ENCODE data around the gene FHIT.

FHIT gene

DNA sequence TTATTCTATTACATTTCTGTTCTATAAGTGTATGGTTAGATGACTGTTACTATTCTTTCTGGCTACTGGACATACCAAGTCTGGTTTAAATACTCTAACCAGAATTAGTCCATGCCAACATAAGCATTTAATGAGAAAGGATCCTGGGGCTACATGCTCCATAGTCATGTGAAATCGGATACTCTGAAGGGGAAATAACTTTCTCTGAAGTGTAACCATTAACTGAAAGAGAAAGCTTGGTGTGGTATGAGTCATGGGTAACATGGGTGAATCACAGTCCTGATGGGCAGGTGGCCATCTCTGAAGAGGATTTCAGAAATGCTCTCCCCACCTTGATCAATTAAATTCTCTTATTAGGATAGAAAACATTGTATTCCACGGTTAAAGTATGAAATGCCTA, 69.4 kb downstream of the FHIT start:
- DNase-seq, result no peak
- no peak overlapping the region for H3K4me3 ChIP-seq (ENCODE audit: insufficient read depth, low read depth, low read length, poor library complexity, severe bottlenecking)

DNA sequence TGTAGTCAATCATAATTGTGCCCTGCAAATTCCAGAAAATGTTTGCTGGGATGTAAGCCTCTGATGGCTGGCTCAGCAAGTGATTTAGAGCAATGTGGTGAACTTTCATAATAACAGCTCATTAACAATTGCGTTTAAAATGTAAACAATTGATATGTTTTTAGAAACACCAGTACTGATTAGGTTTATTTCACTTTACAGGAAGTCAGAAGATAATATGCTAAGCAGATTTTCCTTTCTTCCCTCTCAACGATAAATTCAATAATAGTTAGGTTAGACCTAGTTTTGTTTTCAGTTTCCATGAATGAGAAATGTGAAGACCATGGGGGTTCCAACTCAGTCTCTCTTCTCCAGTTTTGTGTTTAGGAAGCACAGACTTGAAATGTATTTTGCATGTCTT, 71.0 kb downstream of the FHIT start:
- no peak for DNase-seq
- H3K27me3 ChIP-seq (replicated peaks; ENCODE audit: control insufficient read depth, insufficient read depth, low read length, poor library complexity, severe bottlenecking), result no peaks in the 10 kb centered on the region
- no peak overlapping the region for H3K4me3 ChIP-seq (ENCODE audit: insufficient read depth, low read depth, low read length, poor library complexity, severe bottlenecking)
- H3K4me1 ChIP-seq (ENCODE audit: control insufficient read depth, insufficient read depth, low read length, poor library complexity, severe bottlenecking), result no peaks in the 10 kb centered on the region
- no peak overlapping the region for H3K27ac ChIP-seq (ENCODE audit: insufficient read depth, low read length, poor library complexity, severe bottlenecking)
- no peaks in the 10 kb centered on the region for H3K36me3 ChIP-seq (ENCODE audit: control insufficient read depth, insufficient read depth, low read length)
- no peaks in the 10 kb centered on the region for H3K9me3 ChIP-seq (ENCODE audit: control insufficient read depth, low read length)

More for the DNA sequence above, 69.4 kb downstream of the FHIT start:
- Histone ChIP-seq H3K27ac (ENCODE audit: insufficient read depth, low read length, poor library complexity, severe bottlenecking) (no peak overlapping the region), H3K4me1 (ENCODE audit: control insufficient read depth, insufficient read depth, low read length, poor library complexity, severe bottlenecking) (no peaks in the 10 kb centered on the region), H3K9me3 (ENCODE audit: control insufficient read depth, low read length) (no peaks in the 10 kb centered on the region), H3K27me3 (replicated peaks; ENCODE audit: control insufficient read depth, insufficient read depth, low read length, poor library complexity, severe bottlenecking) (no peaks in the 10 kb centered on the region), H3K36me3 (ENCODE audit: control insufficient read depth, insufficient read depth, low read length) (no peaks in the 10 kb centered on the region)

DNA sequence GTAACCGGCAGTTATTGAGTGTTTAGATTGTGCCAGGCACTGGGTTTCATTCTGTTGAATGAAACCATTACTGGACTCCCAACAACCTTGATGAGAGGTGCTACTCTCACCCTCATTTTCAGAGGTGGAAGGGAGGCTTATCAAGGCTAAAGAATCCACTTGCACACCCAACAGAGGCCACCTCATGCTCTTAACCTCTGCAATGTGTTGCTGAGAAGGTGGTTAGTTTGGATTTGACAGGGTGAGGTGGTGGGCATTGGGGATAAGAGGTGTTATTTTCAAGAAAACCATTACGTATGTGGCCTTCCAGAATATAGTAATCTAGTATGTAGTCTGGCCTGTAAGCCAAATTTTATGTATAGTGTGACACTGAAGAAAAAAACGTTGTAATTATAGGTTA, 73.1 kb downstream of the FHIT start:
- H3K4me3 ChIP-seq (ENCODE audit: insufficient read depth, low read depth, low read length, poor library complexity, severe bottlenecking), result no peak overlapping the region
- H3K27me3 ChIP-seq (replicated peaks; ENCODE audit: control insufficient read depth, insufficient read depth, low read length, poor library complexity, severe bottlenecking), result no peaks in the 10 kb centered on the region
- no peak overlapping the region for H3K27ac ChIP-seq (ENCODE audit: insufficient read depth, low read length, poor library complexity, severe bottlenecking)
- no peaks in the 10 kb centered on the region for H3K36me3 ChIP-seq (ENCODE audit: control insufficient read depth, insufficient read depth, low read length)
- H3K9me3 ChIP-seq (ENCODE audit: control insufficient read depth, low read length), result no peaks in the 10 kb centered on the region
- H3K4me1 ChIP-seq (ENCODE audit: control insufficient read depth, insufficient read depth, low read length, poor library complexity, severe bottlenecking), result no peaks in the 10 kb centered on the region
- DNase-seq, result no peak

DNA sequence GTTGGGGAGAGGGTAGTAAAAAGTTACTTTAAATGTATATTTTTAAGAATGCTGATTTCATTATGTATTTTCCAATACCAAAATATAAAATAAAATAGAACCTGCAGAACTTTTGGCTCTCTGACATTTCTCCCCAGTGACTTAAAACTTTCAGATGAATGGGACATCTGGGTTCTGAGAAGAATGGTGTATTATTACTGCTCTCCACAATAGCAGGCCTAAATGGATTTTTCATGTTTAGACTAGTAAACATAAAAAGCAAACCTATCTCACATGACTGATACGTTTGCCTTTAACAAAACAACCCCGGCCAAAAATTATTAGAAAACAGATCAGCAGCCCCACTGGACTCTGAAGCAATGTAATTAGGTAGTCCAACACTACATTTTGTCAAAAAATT, 73.8 kb downstream of the FHIT start:
- no peak for DNase-seq
- Histone ChIP-seq H3K4me1 (ENCODE audit: control insufficient read depth, insufficient read depth, low read length, poor library complexity, severe bottlenecking) (no peaks in the 10 kb centered on the region), H3K36me3 (ENCODE audit: control insufficient read depth, insufficient read depth, low read length) (no peaks in the 10 kb centered on the region), H3K27ac (ENCODE audit: insufficient read depth, low read length, poor library complexity, severe bottlenecking) (no peak overlapping the region), H3K27me3 (replicated peaks; ENCODE audit: control insufficient read depth, insufficient read depth, low read length, poor library complexity, severe bottlenecking) (no peaks in the 10 kb centered on the region), H3K9me3 (ENCODE audit: control insufficient read depth, low read length) (no peaks in the 10 kb centered on the region), H3K4me3 (ENCODE audit: insufficient read depth, low read depth, low read length, poor library complexity, severe bottlenecking) (no peak overlapping the region)

DNA sequence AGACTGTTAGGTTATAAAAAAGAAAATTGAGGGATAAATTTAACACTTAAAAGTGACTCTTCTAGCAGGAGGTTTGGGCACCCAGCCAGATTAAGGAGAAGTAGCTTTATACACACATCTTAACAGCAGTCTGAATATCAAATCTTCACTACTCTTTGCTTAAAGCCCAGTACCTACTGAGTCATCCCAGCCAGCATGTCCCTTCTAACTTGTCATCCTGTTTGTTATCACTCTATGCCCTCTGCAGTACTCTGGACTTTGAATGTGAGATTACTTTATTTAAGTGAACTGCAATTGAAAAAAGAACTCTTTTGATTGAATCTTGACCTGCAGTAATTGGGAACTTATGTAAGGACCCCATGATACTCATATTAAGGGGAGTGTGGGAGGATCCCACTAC, 77.6 kb downstream of the FHIT start:
- no peak for DNase-seq
- Histone ChIP-seq H3K4me1 (ENCODE audit: control insufficient read depth, insufficient read depth, low read length, poor library complexity, severe bottlenecking) (no peaks in the 10 kb centered on the region), H3K4me3 (ENCODE audit: insufficient read depth, low read depth, low read length, poor library complexity, severe bottlenecking) (no peak overlapping the region), H3K9me3 (ENCODE audit: control insufficient read depth, low read length) (no peaks in the 10 kb centered on the region), H3K27ac (ENCODE audit: insufficient read depth, low read length, poor library complexity, severe bottlenecking) (no peak overlapping the region), H3K36me3 (ENCODE audit: control insufficient read depth, insufficient read depth, low read length) (no peaks in the 10 kb centered on the region), H3K27me3 (replicated peaks; ENCODE audit: control insufficient read depth, insufficient read depth, low read length, poor library complexity, severe bottlenecking) (no peaks in the 10 kb centered on the region)

DNA sequence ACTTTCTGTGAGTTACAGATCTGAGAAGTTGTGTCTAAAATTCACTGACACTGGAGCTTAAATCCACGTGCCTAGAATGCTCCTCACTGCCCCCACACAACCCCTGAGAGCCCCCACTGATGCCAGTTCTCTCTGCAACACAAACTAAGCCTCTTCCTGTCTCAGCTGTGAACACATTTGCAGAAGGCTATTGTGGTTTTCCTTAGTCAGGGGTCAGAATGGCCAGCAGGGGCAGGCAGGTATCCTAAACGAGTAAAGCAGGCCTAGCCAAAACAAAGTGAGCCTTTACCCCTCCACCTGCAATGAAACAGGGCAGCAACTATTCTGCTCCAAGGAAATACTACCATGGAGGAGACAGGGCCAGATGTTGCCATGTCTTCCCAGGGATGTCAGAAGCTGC, 78.6 kb downstream of the FHIT start:
- Histone ChIP-seq H3K36me3 (ENCODE audit: control insufficient read depth, insufficient read depth, low read length) (no peaks in the 10 kb centered on the region), H3K4me1 (ENCODE audit: control insufficient read depth, insufficient read depth, low read length, poor library complexity, severe bottlenecking) (no peaks in the 10 kb centered on the region), H3K27ac (ENCODE audit: insufficient read depth, low read length, poor library complexity, severe bottlenecking) (no peak overlapping the region), H3K27me3 (replicated peaks; ENCODE audit: control insufficient read depth, insufficient read depth, low read length, poor library complexity, severe bottlenecking) (no peaks in the 10 kb centered on the region), H3K4me3 (ENCODE audit: insufficient read depth, low read depth, low read length, poor library complexity, severe bottlenecking) (no peak overlapping the region), H3K9me3 (ENCODE audit: control insufficient read depth, low read length) (no peaks in the 10 kb centered on the region)
- no peak for DNase-seq

DNA sequence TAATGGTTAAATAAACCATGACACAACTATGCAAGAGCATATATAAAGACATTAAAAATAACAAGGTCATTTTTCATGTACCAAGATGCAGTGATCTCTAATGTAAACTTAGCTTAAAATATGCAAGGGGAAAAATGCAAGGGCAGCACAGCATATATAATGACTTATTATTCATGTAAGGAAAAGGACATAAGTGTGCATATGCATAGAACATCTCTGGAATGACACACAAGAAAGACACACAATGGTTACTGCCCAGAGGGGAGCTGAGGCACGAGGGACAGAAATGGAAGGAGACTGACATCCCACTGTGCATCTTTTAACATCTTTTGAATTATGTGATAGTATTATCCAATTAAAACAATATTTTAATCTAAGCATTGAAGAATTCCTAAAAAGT, 79.0 kb downstream of the FHIT start:
- Histone ChIP-seq H3K4me3 (ENCODE audit: insufficient read depth, low read depth, low read length, poor library complexity, severe bottlenecking) (no peak overlapping the region), H3K36me3 (ENCODE audit: control insufficient read depth, insufficient read depth, low read length) (no peaks in the 10 kb centered on the region), H3K27me3 (replicated peaks; ENCODE audit: control insufficient read depth, insufficient read depth, low read length, poor library complexity, severe bottlenecking) (no peaks in the 10 kb centered on the region), H3K4me1 (ENCODE audit: control insufficient read depth, insufficient read depth, low read length, poor library complexity, severe bottlenecking) (no peaks in the 10 kb centered on the region), H3K27ac (ENCODE audit: insufficient read depth, low read length, poor library complexity, severe bottlenecking) (no peak overlapping the region), H3K9me3 (ENCODE audit: control insufficient read depth, low read length) (no peaks in the 10 kb centered on the region)
- no peak for DNase-seq

DNA sequence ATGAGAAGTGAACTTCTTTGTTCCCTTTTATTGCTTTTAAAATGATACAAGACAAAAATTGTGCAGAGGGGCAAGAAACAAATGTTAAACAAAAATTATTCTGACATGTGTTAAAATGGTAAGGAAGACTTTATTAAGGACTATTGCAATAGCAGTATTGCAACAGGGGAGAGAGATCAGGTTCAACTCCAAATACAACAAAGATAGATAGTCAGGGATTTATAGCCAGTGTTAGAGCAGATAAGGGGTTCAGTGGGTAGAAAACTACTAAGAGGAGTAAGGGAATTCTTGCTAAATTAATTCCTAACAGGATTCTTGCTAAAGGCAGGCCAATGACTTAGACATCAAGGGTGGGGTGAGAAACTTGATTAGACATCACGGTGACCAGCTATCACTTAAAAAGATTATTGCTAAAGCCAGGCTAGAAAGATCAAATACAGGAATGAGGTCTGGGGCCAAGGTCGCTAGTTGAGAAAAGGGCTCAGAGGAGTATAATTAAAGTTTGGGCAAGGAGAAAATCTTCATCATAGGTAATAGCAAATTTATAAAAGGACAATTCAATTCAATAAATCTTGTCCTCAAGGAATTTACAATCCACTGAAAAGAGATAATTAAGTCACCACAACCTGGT, 81.5 kb downstream of the FHIT start:
- no peak overlapping the region for H3K27ac ChIP-seq (ENCODE audit: insufficient read depth, low read length, poor library complexity, severe bottlenecking)
- H3K36me3 ChIP-seq (ENCODE audit: control insufficient read depth, insufficient read depth, low read length), result no peaks in the 10 kb centered on the region
- H3K4me3 ChIP-seq (ENCODE audit: insufficient read depth, low read depth, low read length, poor library complexity, severe bottlenecking), result no peak overlapping the region
- no peak for DNase-seq
- H3K4me1 ChIP-seq (ENCODE audit: control insufficient read depth, insufficient read depth, low read length, poor library complexity, severe bottlenecking), result no peaks in the 10 kb centered on the region
- H3K9me3 ChIP-seq (ENCODE audit: control insufficient read depth, low read length), result no peaks in the 10 kb centered on the region
- no peaks in the 10 kb centered on the region for H3K27me3 ChIP-seq (replicated peaks; ENCODE audit: control insufficient read depth, insufficient read depth, low read length, poor library complexity, severe bottlenecking)

DNA sequence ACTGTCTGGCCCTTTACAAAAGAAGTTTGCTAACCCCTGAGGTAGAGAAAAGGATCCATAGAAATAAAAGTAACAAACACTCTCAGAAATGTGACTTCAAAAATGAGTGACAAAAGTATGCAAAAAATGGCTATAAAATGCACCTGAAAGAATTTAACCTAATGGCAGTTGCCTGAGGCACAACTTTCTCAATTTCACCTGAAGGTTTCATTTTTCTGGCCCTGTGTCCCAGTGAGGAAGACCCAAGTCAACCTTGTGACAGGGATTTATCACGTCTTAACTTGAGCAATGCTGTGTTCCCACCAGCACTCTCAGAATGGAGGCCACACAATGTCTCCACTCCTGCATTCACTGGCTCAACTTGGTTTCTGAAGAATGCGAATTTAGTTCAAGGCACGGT, 83.0 kb downstream of the FHIT start:
- Histone ChIP-seq H3K36me3 (ENCODE audit: control insufficient read depth, insufficient read depth, low read length) (no peaks in the 10 kb centered on the region), H3K27me3 (replicated peaks; ENCODE audit: control insufficient read depth, insufficient read depth, low read length, poor library complexity, severe bottlenecking) (no peaks in the 10 kb centered on the region), H3K9me3 (ENCODE audit: control insufficient read depth, low read length) (no peaks in the 10 kb centered on the region), H3K27ac (ENCODE audit: insufficient read depth, low read length, poor library complexity, severe bottlenecking) (no peak overlapping the region), H3K4me1 (ENCODE audit: control insufficient read depth, insufficient read depth, low read length, poor library complexity, severe bottlenecking) (no peaks in the 10 kb centered on the region), H3K4me3 (ENCODE audit: insufficient read depth, low read depth, low read length, poor library complexity, severe bottlenecking) (no peak overlapping the region)
- no peak for DNase-seq

DNA sequence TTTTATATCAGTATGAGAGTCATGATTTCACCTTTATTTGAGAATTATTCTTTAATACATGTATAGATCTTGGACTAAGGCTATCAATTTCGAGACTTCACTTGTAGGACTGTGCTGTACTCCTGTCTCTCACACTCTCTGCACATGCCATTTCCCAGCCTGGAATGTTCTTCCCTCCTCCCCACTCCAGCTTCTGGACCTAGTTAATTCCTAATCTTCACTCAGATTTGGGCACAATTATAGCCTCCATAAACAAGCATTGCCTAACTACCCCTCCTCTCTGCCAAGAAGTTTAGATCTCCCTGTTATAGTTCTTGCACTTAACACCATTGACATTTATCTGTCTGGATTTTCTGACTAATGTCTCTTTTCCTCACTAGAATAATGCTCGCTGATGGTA, 88.3 kb downstream of the FHIT start:
- no peaks in the 10 kb centered on the region for H3K9me3 ChIP-seq (ENCODE audit: control insufficient read depth, low read length)
- DNase-seq, result no peak
- H3K4me3 ChIP-seq (ENCODE audit: insufficient read depth, low read depth, low read length, poor library complexity, severe bottlenecking), result no peak overlapping the region
- no peaks in the 10 kb centered on the region for H3K36me3 ChIP-seq (ENCODE audit: control insufficient read depth, insufficient read depth, low read length)
- no peaks in the 10 kb centered on the region for H3K4me1 ChIP-seq (ENCODE audit: control insufficient read depth, insufficient read depth, low read length, poor library complexity, severe bottlenecking)
- no peaks in the 10 kb centered on the region for H3K27me3 ChIP-seq (replicated peaks; ENCODE audit: control insufficient read depth, insufficient read depth, low read length, poor library complexity, severe bottlenecking)
- H3K27ac ChIP-seq (ENCODE audit: insufficient read depth, low read length, poor library complexity, severe bottlenecking), result no peak overlapping the region

DNA sequence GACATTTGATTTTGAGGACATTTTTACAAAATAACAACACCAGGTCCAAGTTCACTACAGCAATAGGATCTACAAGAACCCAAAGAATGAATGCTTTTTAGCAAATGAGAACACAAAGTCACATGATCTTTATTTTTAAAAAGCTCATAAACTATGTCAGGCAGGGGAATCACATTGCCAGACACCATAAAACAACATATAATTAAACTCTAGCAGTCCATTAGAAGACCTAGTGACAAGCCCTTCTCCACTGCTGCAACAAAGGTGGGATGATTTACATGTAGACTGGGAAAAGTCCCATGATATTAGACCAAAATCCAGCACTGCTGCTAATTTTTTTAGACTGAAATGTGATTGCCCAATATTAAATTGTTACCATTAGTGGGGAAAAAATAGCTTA, 92.6 kb downstream of the FHIT start:
- Histone ChIP-seq H3K27me3 (replicated peaks; ENCODE audit: control insufficient read depth, insufficient read depth, low read length, poor library complexity, severe bottlenecking) (no peaks in the 10 kb centered on the region), H3K4me1 (ENCODE audit: control insufficient read depth, insufficient read depth, low read length, poor library complexity, severe bottlenecking) (no peaks in the 10 kb centered on the region), H3K4me3 (ENCODE audit: insufficient read depth, low read depth, low read length, poor library complexity, severe bottlenecking) (no peak overlapping the region), H3K36me3 (ENCODE audit: control insufficient read depth, insufficient read depth, low read length) (no peaks in the 10 kb centered on the region), H3K9me3 (ENCODE audit: control insufficient read depth, low read length) (no peaks in the 10 kb centered on the region), H3K27ac (ENCODE audit: insufficient read depth, low read length, poor library complexity, severe bottlenecking) (no peak overlapping the region)
- DNase-seq, result no peak
